A673 (cell line): ENCODE results near the gene GPX8. TPM values are rescaled to one million over a fixed set of nuclear protein-coding genes. Genes with fewer than 3 reads are reported as not detected.

Source experiments
- BruUV-seq: library from RNA; stranded (reverse); fragments of 400-500 nt; replicated peaks from 2 replicates; lab custom pipeline; 2021; lab: Mats Ljungman, UMichigan
- CTCF ChIA-PET: fragments of 300-600 bp; sonication (Branson Sonifier 250); formaldehyde crosslinking; loops from one replicate; lab custom pipeline; 2022; ENCODE audit warnings: antibody characterized with exemption; lab: Charles Lee
- POLR2A ChIA-PET: fragments of 300-600 bp; sonication (Branson Sonifier 250); formaldehyde crosslinking; loops from one replicate; lab custom pipeline; 2022; ENCODE audit warnings: antibody characterized with exemption; ENCODE audit not compliant: low non-redundant PET; lab: Charles Lee
- DNase-seq: peaks from one replicate; pipeline ENCODE4 v3.0.0-alpha.2; 2015; ENCODE audit warnings: low spot score
- H3K27ac ChIP-seq: fragments of 200-600 bp; sonication (generic); 2 replicates; pipeline ENCODE4 v1.5.1; 2016; ENCODE audit warnings: mixed run types, low read depth, mild to moderate bottlenecking, mixed read lengths, antibody characterized with exemption, low read length; ENCODE audit not compliant: poor library complexity, severe bottlenecking
- H3K27me3 ChIP-seq: fragments of 200-600 bp; sonication (generic); replicated peaks from 2 replicates; pipeline ENCODE4 v1.6.1; 2017; ENCODE audit warnings: mixed run types, low read depth, mild to moderate bottlenecking, mixed read lengths, antibody characterized with exemption, low read length; ENCODE audit not compliant: insufficient read depth, poor library complexity
- H3K36me3 ChIP-seq: fragments of 200-600 bp; sonication (generic); 2 replicates; pipeline ENCODE4 v1.6.1; 2016; ENCODE audit warnings: mixed run types, mild to moderate bottlenecking, mixed read lengths, antibody characterized with exemption, low read length; ENCODE audit not compliant: insufficient read depth, poor library complexity, severe bottlenecking
- H3K4me1 ChIP-seq: fragments of 200-600 bp; sonication (generic); 2 replicates; pipeline ENCODE4 v1.6.1; 2017; ENCODE audit warnings: mixed run types, mild to moderate bottlenecking, mixed read lengths, antibody characterized with exemption, low read length; ENCODE audit not compliant: insufficient read depth, poor library complexity, severe bottlenecking
- H3K4me3 ChIP-seq: fragments of 200-600 bp; sonication (generic); 2 replicates; pipeline ENCODE4 v1.5.1; 2016; ENCODE audit warnings: low read depth, mixed run types, mild to moderate bottlenecking, mixed read lengths, low read length; ENCODE audit not compliant: poor library complexity, severe bottlenecking
- H3K9me3 ChIP-seq: fragments of 200-600 bp; sonication (generic); 2 replicates; pipeline ENCODE4 v1.6.1; 2016; ENCODE audit warnings: mixed run types, low read depth, mild to moderate bottlenecking, mixed read lengths, antibody characterized with exemption, low read length; ENCODE audit not compliant: poor library complexity, severe bottlenecking
- CTCF ChIP-seq: fragments of 300-800, 200-600 bp; sonication (generic); conservative IDR thresholded peaks from 2 replicates; pipeline ENCODE4 v1.5.1; 2017; ENCODE audit warnings: low read depth, mild to moderate bottlenecking, antibody characterized with exemption, low read length, moderate library complexity, mixed read lengths
- EZH2 ChIP-seq: fragments of 200-600 bp; sonication (generic); IDR thresholded peaks from 2 replicates; pipeline ENCODE4 v1.6.1; 2017; ENCODE audit warnings: borderline replicate concordance, low read depth, mild to moderate bottlenecking, mixed read lengths, antibody characterized with exemption, low read length; ENCODE audit not compliant: poor library complexity, severe bottlenecking
- intact Hi-C: fragments of 100-400 bp; cut with micrococcal nuclease; formaldehyde crosslinking; loops from one replicate; pipeline ENCODE4 v1.10.0; 2022; ENCODE audit not compliant: unreplicated experiment
- total RNA-seq: library from RNA; stranded (reverse); gene quantifications from 2 replicates; pipeline ENCODE4 v1.2.3, GENCODE V29; 2021

The GPX8 gene
- total RNA-seq, 1 experiment from 2014 or later, result 54.7 TPM

- Histone ChIP-seq H3K4me3 (no peak overlapping the region), H3K36me3 (no peaks in the 10 kb centered on the region), H3K27me3 (peaks cover 27% of the 10 kb centered on the region), H3K4me1 (no peaks in the 10 kb centered on the region), H3K27ac (no peak overlapping the region), H3K9me3 (no peaks in the 10 kb centered on the region)
- no TSS peak for BruUV-seq
- TF ChIP-seq CTCF, result no peak
- no peak for TF ChIP-seq EZH2
- POLR2A ChIA-PET, result no interaction called here
- DNase-seq, result no peak
- intact Hi-C loops, result loop anchor here (10.0 kb wide), 1 partner anchor 629 kb away; the partner anchor contains the start of gene SNX18
- CTCF ChIA-PET, result no interaction called here
Observed at GRCh38 chr5:55143624-55144023, 16.3 kb upstream of the GPX8 start.

- intact Hi-C loops, result loop anchor here (1.0 to 10.0 kb wide), 4 partner anchors 201 to 904 kb away; partner anchors contain the start of gene SNX18
- Histone ChIP-seq H3K4me1 (no peaks in the 10 kb centered on the region), H3K27ac (no peak overlapping the region), H3K4me3 (no peak overlapping the region), H3K9me3 (no peaks in the 10 kb centered on the region), H3K27me3 (peaks cover 27% of the 10 kb centered on the region), H3K36me3 (no peaks in the 10 kb centered on the region)
- BruUV-seq, result no TSS peak
- POLR2A ChIA-PET, result interaction anchor here (1.2 kb wide), 1 partner anchor 14 kb away, joined by 4 read pairs; the partner anchor contains the start of gene GPX8
- peak; percentile 46 for DNase-seq
- TF ChIP-seq EZH2, result no peak
- TF ChIP-seq CTCF, result no peak
- CTCF ChIA-PET, result interaction anchor here (0.6 to 1.8 kb wide), 4 partner anchors 202 to 244 kb away, joined by 3 to 15 read pairs (median 5); no protein-coding TSS in a partner anchor
Observed at GRCh38 chr5:55146080-55146479, 13.9 kb upstream of the GPX8 start.

DNA sequence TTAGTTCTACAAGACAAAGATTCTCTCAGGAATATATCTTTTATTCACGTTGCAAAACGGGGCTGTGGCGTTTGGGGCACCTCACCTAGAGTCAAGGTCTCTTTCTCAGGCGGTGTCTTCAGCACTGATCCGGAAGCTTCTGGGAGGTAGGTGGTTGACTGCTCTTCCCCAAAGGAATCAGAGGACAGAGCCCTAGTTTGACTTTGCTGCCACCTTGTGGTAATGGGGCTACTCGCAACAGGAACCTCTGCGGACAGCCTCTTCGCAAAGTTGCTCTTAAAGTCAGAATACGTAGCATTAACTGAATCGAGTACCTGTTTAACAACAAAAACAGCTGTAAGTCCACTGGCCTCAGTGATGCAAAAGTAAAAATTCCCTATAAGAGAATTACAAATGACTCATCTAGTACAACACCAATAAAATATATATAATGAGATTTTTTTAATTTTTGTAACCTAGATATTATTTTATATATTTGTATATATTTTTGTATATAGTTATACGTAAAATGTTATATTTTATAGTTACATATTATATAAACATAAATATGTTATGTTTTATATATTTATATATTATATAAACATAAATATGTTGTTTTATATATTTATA lies 13.3 kb upstream of the GPX8 start:
- no TSS peak for BruUV-seq
- H3K4me1 ChIP-seq, result no peaks in the 10 kb centered on the region
- no peaks in the 10 kb centered on the region for H3K36me3 ChIP-seq
- no peak overlapping the region for H3K4me3 ChIP-seq
- TF ChIP-seq EZH2 (no peak), CTCF (peak; percentile 94)
- ChIA-PET CTCF (interaction anchor here (0.6 to 1.8 kb wide), 4 partner anchors 202 to 245 kb away, joined by 3 to 15 read pairs (median 5); no protein-coding TSS in a partner anchor), POLR2A (interaction anchor here (1.2 kb wide), 1 partner anchor 13 kb away, joined by 4 read pairs; the partner anchor contains the start of gene GPX8)
- intact Hi-C loops, result loop anchor here (1.0 to 10.0 kb wide), 4 partner anchors 202 to 904 kb away; partner anchors contain the start of gene SNX18
- no peak overlapping the region for H3K27ac ChIP-seq
- H3K9me3 ChIP-seq, result no peaks in the 10 kb centered on the region
- H3K27me3 ChIP-seq, result peaks cover 27% of the 10 kb centered on the region
- DNase-seq, result peak; percentile 91
